Body of pancreas (tissue), 4 donors: ENCODE data around the gene TMEM266. TPM values are rescaled to one million over a fixed set of nuclear protein-coding genes. Genes with fewer than 3 reads are reported as not detected.
A peak's percentile ranks its signal among the peaks of the same experiment; 100 is the strongest.

Experiments
- ATAC-seq: fragments of 150-250 bp; one replicate; pipeline ENCODE4 v1.9.1; 2016
- DNase-seq, 4 donors: peaks; one replicate each; pipeline ENCODE4 v3.0.0-alpha.2; 2019
- H3K27ac ChIP-seq, 4 donors: fragments of 200-600 bp; sonication (generic); 1 replicate in 3 of 4; 2 replicates in 1 of 4; pipeline versions ENCODE4 v1.5.1 to v1.6.1; 2016 to 2019; ENCODE audit warnings: mild to moderate bottlenecking in 1 of 4, mixed read lengths in 1 of 4, moderate library complexity in 1 of 4
- H3K27me3 ChIP-seq, 2 donors: fragments of 200-600 bp; sonication (generic); one replicate each; pipeline ENCODE4 v1.6.0; 2016; ENCODE audit warnings: mild to moderate bottlenecking in 1 of 2
- H3K36me3 ChIP-seq, 2 donors: fragments of 200-600 bp; sonication (generic); replicated peaks in 1 of 2; 2 replicates each; pipeline ENCODE4 v1.5.1; 2016; ENCODE audit warnings: low read depth in 2 of 2; ENCODE audit not compliant: insufficient read depth in 1 of 2
- H3K4me1 ChIP-seq: fragments of 200-600 bp; sonication (generic); one replicate; pipeline ENCODE4 v1.6.0; 2016
- H3K4me3 ChIP-seq, 2 donors: fragments of 200-600 bp; sonication (generic); 1 replicate in 1 of 2; 2 replicates in 1 of 2; pipeline ENCODE4 v1.5.1; 2016 to 2019
- H3K9me3 ChIP-seq, 3 donors: fragments of 200-600 bp; sonication (generic); 1 replicate in 2 of 3; 2 replicates in 1 of 3; pipeline ENCODE4 v1.5.1; 2016
- CTCF ChIP-seq, 7 experiments: fragments of 450-650 bp in 4 of 7; fragments of 200-600 bp in 3 of 7; sonication (generic) in 3 of 7; IDR thresholded peaks; one replicate each; pipeline ENCODE4 v1.5.1; 2016 to 2019; ENCODE audit warnings: antibody characterized with exemption in 7 of 7
- POLR2A ChIP-seq, 3 donors: fragments of 450-650 bp; IDR thresholded peaks; one replicate each; pipeline ENCODE4 v1.6.1; 2016; ENCODE audit warnings: antibody characterized with exemption in 3 of 3, mild to moderate bottlenecking in 2 of 3
- WGBS, 2 donors: methylation state at CpG; one replicate each; pipeline ENCODE4 v1.1.5; 2017; 5-methylcytosine and 5-hydroxymethylcytosine counted together
- intact Hi-C: fragments of 100-400 bp; cut with DNase I; formaldehyde crosslinking; loops from one replicate; pipeline ENCODE4 v1.15.1; 2023
- total RNA-seq, 2 donors: library from RNA; depleted of rRNA; stranded (reverse); fragments of >200 nt; gene quantifications; one replicate each; pipeline ENCODE4 v1.1.0, GENCODE V29; 2016

TMEM266 gene
- total RNA-seq, 2 donors from 2014 or later: 0.66 to 9.1 TPM

DNA sequence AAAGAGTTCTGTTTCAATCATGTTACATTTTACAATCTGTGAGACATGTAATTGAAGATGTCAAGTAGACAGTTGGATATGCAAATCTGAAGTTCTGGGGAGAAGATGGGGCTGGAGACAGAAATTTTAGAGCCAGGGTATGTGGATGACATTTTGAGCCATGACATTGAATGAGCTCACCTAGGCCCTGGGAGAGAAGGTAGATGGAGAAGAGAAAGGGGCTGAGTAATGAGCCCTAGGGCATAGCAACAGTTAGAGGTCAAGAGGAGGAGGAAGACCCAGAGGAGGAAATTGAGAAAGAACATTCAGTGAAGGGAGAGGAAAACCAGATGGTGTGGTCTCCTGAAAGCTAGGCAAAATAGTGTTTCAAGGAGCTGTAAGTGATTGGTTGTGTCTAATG lies 15.3 kb downstream of the TMEM266 start:
- intact Hi-C loops: no loop called here
- DNase-seq (no peak), ATAC-seq (no peak)
- TF ChIP-seq CTCF (IDR thresholded peaks at IDR 0.05) (no peak), POLR2A (IDR thresholded peaks at IDR 0.05) (no peak)
- Histone ChIP-seq H3K4me1 (no peaks in the 10 kb centered on the region), H3K27me3 (no peaks in the 10 kb centered on the region), H3K4me3 (no peak overlapping the region), H3K36me3 (no peaks in the 10 kb centered on the region), H3K27ac (no peak overlapping the region), H3K9me3 (no peaks in the 10 kb centered on the region)

DNA sequence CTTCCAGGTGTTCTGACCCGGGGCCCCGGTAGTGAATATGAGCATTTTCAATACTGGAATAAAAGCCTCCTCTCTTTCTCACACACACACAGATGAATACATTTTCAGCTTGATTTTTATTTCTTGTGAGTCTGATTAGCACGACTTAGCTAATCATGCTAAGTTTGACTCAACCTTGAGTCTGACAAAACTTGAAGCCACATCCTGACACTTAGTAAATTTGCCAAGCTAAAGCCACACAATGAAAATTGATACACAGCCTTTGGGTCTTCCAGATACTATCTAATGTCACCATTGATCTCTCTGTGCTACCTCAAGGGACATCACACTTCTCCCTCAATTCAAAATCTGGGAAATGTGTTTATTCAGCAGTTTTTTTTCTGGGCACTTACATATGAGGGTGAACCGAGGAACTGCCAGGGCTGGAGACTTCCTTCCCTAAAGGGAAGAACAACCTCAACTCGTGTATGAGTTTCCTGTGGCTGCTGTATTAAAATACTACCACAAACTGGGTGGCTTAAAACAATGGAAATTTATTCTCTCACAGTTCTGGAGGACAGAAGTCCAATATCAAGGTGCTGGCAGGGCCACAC lies 18.6 kb downstream of the TMEM266 start:
- no peaks in the 10 kb centered on the region for H3K36me3 ChIP-seq
- no peaks in the 10 kb centered on the region for H3K4me1 ChIP-seq
- H3K27me3 ChIP-seq: no peaks in the 10 kb centered on the region
- no peak overlapping the region for H3K27ac ChIP-seq
- DNase-seq (no peak), ATAC-seq (no peak)
- TF ChIP-seq CTCF (IDR thresholded peaks at IDR 0.05) (no peak), POLR2A (IDR thresholded peaks at IDR 0.05) (no peak)
- H3K4me3 ChIP-seq: no peak overlapping the region
- WGBS, 2 donors: 60 to 62% methylated on average over 5 of the region's 5 CpGs
- intact Hi-C loops: no loop called here
- no peaks in the 10 kb centered on the region for H3K9me3 ChIP-seq

GRCh38 chr15:76084256-76084655 lies 24.5 kb downstream of the TMEM266 start:
- TF ChIP-seq CTCF (IDR thresholded peaks at IDR 0.05): no peak
- no peak for TF ChIP-seq POLR2A (IDR thresholded peaks at IDR 0.05)
- 72 to 85% methylated on average over 2 of the region's 2 CpGs for WGBS, 2 donors
- Histone ChIP-seq H3K27me3 (no peaks in the 10 kb centered on the region), H3K9me3 (no peaks in the 10 kb centered on the region), H3K4me1 (no peaks in the 10 kb centered on the region), H3K4me3 (no peak overlapping the region), H3K27ac (no peak overlapping the region), H3K36me3 (no peaks in the 10 kb centered on the region)
- no peak for ATAC-seq
- intact Hi-C loops: no loop called here
- no peak for DNase-seq

DNA sequence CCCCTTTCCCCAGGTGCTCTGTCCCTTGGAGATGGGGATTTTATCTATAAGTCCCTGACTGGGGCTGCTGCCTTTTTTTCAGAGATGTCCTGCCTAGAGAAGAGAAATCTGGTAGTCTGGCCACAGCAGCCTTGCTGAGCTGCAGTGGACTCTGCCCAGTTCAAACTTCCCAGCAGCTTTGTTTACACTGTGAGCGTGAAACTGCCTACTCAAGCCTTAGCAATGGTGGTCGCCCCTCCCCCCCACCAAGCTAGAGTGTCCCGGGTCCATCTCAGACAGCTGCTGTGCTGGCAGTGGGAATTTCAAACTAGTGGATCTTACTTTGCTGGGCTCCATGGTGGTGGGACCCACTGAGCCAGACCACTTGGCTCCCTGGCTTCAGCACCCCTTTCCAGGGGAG lies 38.9 kb downstream of the TMEM266 start:
- ATAC-seq (no peak), DNase-seq (peak in 2 of 4 donors; percentile 27 to 31)
- 25 to 35% methylated on average over 2 to 3 of the region's 3 CpGs for WGBS, 2 donors
- Histone ChIP-seq H3K27ac (no peak overlapping the region), H3K9me3 (no peaks in the 10 kb centered on the region), H3K27me3 (no peaks in the 10 kb centered on the region), H3K4me1 (no peaks in the 10 kb centered on the region), H3K36me3 (no peaks in the 10 kb centered on the region), H3K4me3 (no peak overlapping the region)
- intact Hi-C loops: no loop called here
- TF ChIP-seq POLR2A (IDR thresholded peaks at IDR 0.05) (no peak), CTCF (IDR thresholded peaks at IDR 0.05) (no peak)

DNA sequence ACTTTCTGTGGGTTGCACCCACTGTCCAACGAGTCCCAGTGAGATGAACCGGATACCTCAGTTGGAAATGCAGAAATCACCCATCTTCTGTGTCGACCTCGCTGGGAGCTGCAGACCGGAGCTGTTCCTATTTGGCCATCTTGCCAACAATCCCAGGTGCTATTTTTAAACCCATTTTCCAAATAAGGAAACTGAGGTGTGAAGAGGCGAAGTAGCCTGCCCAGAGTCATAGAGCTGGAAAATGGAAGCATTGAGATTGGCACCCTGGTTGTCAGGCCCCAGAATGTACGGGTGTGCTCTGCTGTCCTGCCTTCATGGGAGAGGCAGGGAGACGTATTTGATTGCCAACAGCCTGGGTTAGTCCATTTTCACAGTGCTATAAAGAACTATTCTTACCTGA lies 39.6 kb downstream of the TMEM266 start:
- Histone ChIP-seq H3K9me3 (no peaks in the 10 kb centered on the region), H3K27ac (no peak overlapping the region), H3K36me3 (no peaks in the 10 kb centered on the region), H3K4me1 (no peaks in the 10 kb centered on the region), H3K4me3 (no peak overlapping the region), H3K27me3 (no peaks in the 10 kb centered on the region)
- intact Hi-C loops: no loop called here
- DNase-seq (no peak), ATAC-seq (no peak)
- 96% methylated on average over 5 to 8 of the region's 8 CpGs for WGBS, 2 donors
- TF ChIP-seq CTCF (IDR thresholded peaks at IDR 0.05) (no peak), POLR2A (IDR thresholded peaks at IDR 0.05) (no peak)
